AG09319 (cell line): ENCODE results near the gene NAGLU.
"Not testable (repeated sequence)": the region's sequence is repeated elsewhere in the genome, so short reads cannot be mapped to it uniquely, and the experiment has no call there.

Experiments used
- DNase-seq: peaks from one replicate; pipeline ENCODE4 v3.0.0-alpha.2; 2010; ENCODE audit warnings: low read depth; ENCODE audit errors: extremely low read depth
- CTCF ChIP-seq: IDR thresholded peaks from 2 replicates; pipeline ENCODE4 v1.5.1; 2011; ENCODE audit warnings: low read depth, mild to moderate bottlenecking, inconsistent platforms, low read length, moderate library complexity

The NAGLU gene

GRCh38 chr17:42554250-42555121 is 18.4 kb downstream of the NAGLU start:
- no peak; the same call in 1 of the 2 replicates for TF ChIP-seq CTCF
- no peak for DNase-seq

GRCh38 chr17:42555122-42555622 is 19.1 kb downstream of the NAGLU start:
- no peak for DNase-seq
- no peak for TF ChIP-seq CTCF

GRCh38 chr17:42555961-42556617 is 20.0 kb downstream of the NAGLU start:
- not testable (repeated sequence) for DNase-seq

- no peak for DNase-seq
- TF ChIP-seq CTCF, result no peak
Observed at GRCh38 chr17:42559075-42559474, 23.0 kb downstream of the NAGLU start.

- no peak for TF ChIP-seq CTCF
- DNase-seq, result no peak
Observed at GRCh38 chr17:42560246-42560645, 24.2 kb downstream of the NAGLU start.

- no peak for TF ChIP-seq CTCF
- peak; percentile 95 for DNase-seq
Observed at GRCh38 chr17:42561897-42562387, 25.9 kb downstream of the NAGLU start, which contains the start of gene COASY. COASY (plus strand) TSS chr17:42562148; CDS start chr17:42562623, 475 bp downstream.

GRCh38 chr17:42562388-42563142 is 26.5 kb downstream of the NAGLU start:
- no peak for TF ChIP-seq CTCF
- DNase-seq, result no peak
